Endodermal cell (in vitro differentiated cells): ENCODE data around the gene FRMPD2. TPM values are rescaled to one million over a fixed set of nuclear protein-coding genes. Genes with fewer than 3 reads are reported as not detected.

ENCODE experiments used
- DNase-seq: peaks from one replicate; pipeline ENCODE4 v3.0.0-alpha.2; 2017
- H3K27ac ChIP-seq: 2 replicates; pipeline ENCODE4 v1.5.1; 2013; ENCODE audit warnings: mild to moderate bottlenecking, low read depth, low read length, moderate library complexity
- H3K27me3 ChIP-seq: 2 replicates; pipeline ENCODE4 v1.6.1; 2013; ENCODE audit warnings: mild to moderate bottlenecking, low read length, moderate library complexity; ENCODE audit not compliant: insufficient read depth, control insufficient read depth, poor library complexity, severe bottlenecking
- H3K36me3 ChIP-seq: 2 replicates; pipeline ENCODE4 v1.7.0; 2013; ENCODE audit warnings: mild to moderate bottlenecking, low read length, moderate library complexity; ENCODE audit not compliant: control insufficient read depth, insufficient read depth
- H3K4me1 ChIP-seq: one replicate; pipeline ENCODE4 v1.7.0; 2013; ENCODE audit warnings: low read length; ENCODE audit not compliant: control insufficient read depth, insufficient read depth
- H3K4me3 ChIP-seq: 2 replicates; pipeline ENCODE4 v1.5.1; 2013; ENCODE audit warnings: mild to moderate bottlenecking, low read length, moderate library complexity
- H3K9ac ChIP-seq: 2 replicates; pipeline ENCODE4 v1.6.1; 2013; ENCODE audit warnings: mild to moderate bottlenecking, low read length, moderate library complexity; ENCODE audit not compliant: poor library complexity, severe bottlenecking; ENCODE audit errors: extremely low read depth
- H3K9me3 ChIP-seq: 2 replicates; pipeline ENCODE4 v1.6.1; 2013; ENCODE audit warnings: mild to moderate bottlenecking, low read length, moderate library complexity; ENCODE audit not compliant: control insufficient read depth
- H3K27ac Mint-ChIP-seq: 2 replicates; pipeline ENCODE4 v1.8.0; 2020; ENCODE audit warnings: mixed read lengths
- H3K27me3 Mint-ChIP-seq: 2 replicates; pipeline ENCODE4 v1.8.0; 2021; ENCODE audit warnings: mild to moderate bottlenecking, mixed read lengths; ENCODE audit not compliant: insufficient read depth
- H3K36me3 Mint-ChIP-seq: 2 replicates; pipeline ENCODE4 v1.8.0; 2020; ENCODE audit warnings: low read depth, mixed read lengths
- H3K4me1 Mint-ChIP-seq: 2 replicates; pipeline ENCODE4 v1.8.0; 2020; ENCODE audit warnings: mixed read lengths
- H3K4me3 Mint-ChIP-seq: 2 replicates; pipeline ENCODE4 v1.8.0; 2020; ENCODE audit warnings: mild to moderate bottlenecking, moderate library complexity, mixed read lengths
- H3K9me3 Mint-ChIP-seq: 2 replicates; pipeline ENCODE4 v1.8.0; 2020; ENCODE audit warnings: mild to moderate bottlenecking, mixed read lengths
- CTCF ChIP-seq: fragments of 200-600 bp; sonication (generic); conservative IDR thresholded peaks from 2 replicates; pipeline ENCODE4 v1.5.0; 2021; ENCODE audit warnings: antibody characterized with exemption, mild to moderate bottlenecking
- WGBS, 2 experiments: methylation state at CpG; one replicate each; pipeline versions ENCODE4 v1.1.5 to v1.1.7; 2013; ENCODE audit warnings: missing lambda C conversion rate in 2 of 2, mixed read lengths in 1 of 2; ENCODE audit not compliant: insufficient coverage in 1 of 2, insufficient read length in 1 of 2; 5-methylcytosine and 5-hydroxymethylcytosine counted together
- total RNA-seq, 2 donors: library from RNA; stranded (reverse); fragmentation: NEBNext Ultra II Directional in 1 of 2; extraction: Animal tissue kit (Norgen Biotek cat#: 25700) in 1 of 2; gene quantifications; 2 replicates in 1 of 2; 3 replicates in 1 of 2; pipeline ENCODE4 v1.2.1, GENCODE V29; 2021

Gene FRMPD2
- total RNA-seq, 2 donors from 2014 or later = 0.44 to 1.5 TPM

- H3K4me1 ChIP-seq = no peaks in the 10 kb centered on the region
- H3K4me3 Mint-ChIP-seq = no peak overlapping the region
- H3K27ac ChIP-seq = no peak overlapping the region
- WGBS, 2 experiments = 90 to 91% methylated on average over 1 to 2 of the region's 2 CpGs
- H3K9me3 Mint-ChIP-seq = no peaks in the 10 kb centered on the region
- H3K27me3 ChIP-seq = no peaks in the 10 kb centered on the region
- H3K36me3 ChIP-seq = no peaks in the 10 kb centered on the region
- no peak for DNase-seq
- no peak overlapping the region for H3K27ac Mint-ChIP-seq
- H3K4me3 ChIP-seq = no peak overlapping the region
- no peaks in the 10 kb centered on the region for H3K9me3 ChIP-seq
- H3K4me1 Mint-ChIP-seq = peaks cover 8% of the 10 kb centered on the region
- no peak overlapping the region for H3K9ac ChIP-seq
- no peaks in the 10 kb centered on the region for H3K36me3 Mint-ChIP-seq
- TF ChIP-seq CTCF = no peak
- H3K27me3 Mint-ChIP-seq = peaks cover 4% of the 10 kb centered on the region
Measured at GRCh38 chr10:48294431-48294830, 19.9 kb upstream of the FRMPD2 start.

- H3K27me3 ChIP-seq = no peaks in the 10 kb centered on the region
- H3K36me3 Mint-ChIP-seq = no peaks in the 10 kb centered on the region
Measured at GRCh38 chr10:48292616-48293015, 18.1 kb upstream of the FRMPD2 start.

GRCh38 chr10:48291190-48291589 lies 16.7 kb upstream of the FRMPD2 start:
- Mint-ChIP-seq H3K4me1 (peaks cover 3% of the 10 kb centered on the region), H3K9me3 (no peaks in the 10 kb centered on the region), H3K27me3 (peaks cover 15% of the 10 kb centered on the region), H3K36me3 (no peaks in the 10 kb centered on the region), H3K27ac (no peak overlapping the region), H3K4me3 (no peak overlapping the region)
- Histone ChIP-seq H3K4me3 (no peak overlapping the region), H3K9me3 (no peaks in the 10 kb centered on the region), H3K4me1 (no peaks in the 10 kb centered on the region), H3K27ac (no peak overlapping the region), H3K36me3 (no peaks in the 10 kb centered on the region), H3K27me3 (no peaks in the 10 kb centered on the region), H3K9ac (no peak overlapping the region)
- WGBS, 2 experiments = 60 to 92% methylated on average over 1 to 3 of the region's 3 CpGs
- no peak for TF ChIP-seq CTCF
- no peak for DNase-seq

More at GRCh38 chr10:48292616-48293015, 18.1 kb upstream of the FRMPD2 start:
- TF ChIP-seq CTCF = no peak
- peaks cover 8% of the 10 kb centered on the region for H3K27me3 Mint-ChIP-seq
- no peak overlapping the region for H3K4me3 Mint-ChIP-seq
- no peak overlapping the region for H3K27ac Mint-ChIP-seq
- Histone ChIP-seq H3K27ac (no peak overlapping the region), H3K9me3 (no peaks in the 10 kb centered on the region), H3K9ac (no peak overlapping the region), H3K36me3 (no peaks in the 10 kb centered on the region), H3K4me3 (no peak overlapping the region), H3K4me1 (no peaks in the 10 kb centered on the region)
- H3K9me3 Mint-ChIP-seq = no peaks in the 10 kb centered on the region
- DNase-seq = no peak
- H3K4me1 Mint-ChIP-seq = peaks cover 9% of the 10 kb centered on the region
- WGBS, 2 experiments = 93 to 100% methylated on average over 3 of the region's 3 CpGs
